Esophagus squamous epithelium (tissue), 5 donors: ENCODE measurements around the gene TRIM29. TPM values are rescaled to one million over a fixed set of nuclear protein-coding genes. Genes with fewer than 3 reads are reported as not detected.
A peak's percentile ranks its signal among the peaks of the same experiment; 100 is the strongest.

Experiments
- DNase-seq: peaks from one replicate; lab custom pipeline; 2025; lab: John Stamatoyannopoulos, UW
- H3K27ac ChIP-seq, 4 donors: fragments of 200-600 bp; sonication (generic); one replicate each; pipeline ENCODE4 v1.5.1; 2016 to 2019; ENCODE audit warnings: mild to moderate bottlenecking in 1 of 4
- H3K27me3 ChIP-seq, 4 donors: fragments of 200-600 bp; sonication (generic); 1 replicate in 3 of 4; 2 replicates in 1 of 4; pipeline versions ENCODE4 v1.5.1 to v1.6.0; 2017 to 2021; ENCODE audit warnings: antibody characterized with exemption in 1 of 4
- H3K36me3 ChIP-seq, 3 donors: fragments of 200-600 bp; sonication (generic); one replicate each; pipeline ENCODE4 v1.5.1; 2016 to 2019
- H3K4me1 ChIP-seq, 3 donors: fragments of 200-600 bp; sonication (generic); one replicate each; pipeline ENCODE4 v1.5.1; 2017 to 2019
- H3K4me3 ChIP-seq, 4 donors: fragments of 200-600 bp; sonication (generic); 1 replicate in 3 of 4; 2 replicates in 1 of 4; pipeline ENCODE4 v1.5.1; 2016 to 2019; ENCODE audit warnings: mild to moderate bottlenecking in 2 of 4, moderate library complexity in 1 of 4
- H3K9me3 ChIP-seq, 3 donors: fragments of 200-600 bp; sonication (generic); one replicate each; pipeline ENCODE4 v1.5.1; 2016 to 2019
- CTCF ChIP-seq, 6 experiments: fragments of 450-650 bp in 4 of 6; fragments of 200-600 bp in 2 of 6; sonication (generic) in 2 of 6; IDR thresholded peaks; one replicate each; pipeline ENCODE4 v1.5.1; 2016 to 2019; ENCODE audit warnings: antibody characterized with exemption in 6 of 6, mild to moderate bottlenecking in 4 of 6, moderate library complexity in 4 of 6
- POLR2A ChIP-seq, 4 donors: fragments of 450-650 bp; IDR thresholded peaks; one replicate each; pipeline ENCODE4 v1.6.1; 2017; ENCODE audit warnings: antibody characterized with exemption in 4 of 4, mild to moderate bottlenecking in 4 of 4, moderate library complexity in 3 of 4
- WGBS, 2 donors: methylation state at CpG; one replicate each; pipeline ENCODE4 v1.1.5; 2018; 5-methylcytosine and 5-hydroxymethylcytosine counted together
- intact Hi-C: fragments of 100-400 bp; cut with DNase I; formaldehyde crosslinking; loops from one replicate; pipeline ENCODE4 v1.15.0; 2022
- total RNA-seq, 4 donors: library from RNA; depleted of rRNA; stranded (reverse); fragments of >200 nt; gene quantifications; one replicate each; pipeline ENCODE4 v1.1.0, GENCODE V29; 2016
- donor health status: DM: yes; HTN: yes; CAD: no.

The TRIM29 gene
- total RNA-seq, 4 donors from 2014 or later, result 691 to 1,472 (median 816) TPM

DNA sequence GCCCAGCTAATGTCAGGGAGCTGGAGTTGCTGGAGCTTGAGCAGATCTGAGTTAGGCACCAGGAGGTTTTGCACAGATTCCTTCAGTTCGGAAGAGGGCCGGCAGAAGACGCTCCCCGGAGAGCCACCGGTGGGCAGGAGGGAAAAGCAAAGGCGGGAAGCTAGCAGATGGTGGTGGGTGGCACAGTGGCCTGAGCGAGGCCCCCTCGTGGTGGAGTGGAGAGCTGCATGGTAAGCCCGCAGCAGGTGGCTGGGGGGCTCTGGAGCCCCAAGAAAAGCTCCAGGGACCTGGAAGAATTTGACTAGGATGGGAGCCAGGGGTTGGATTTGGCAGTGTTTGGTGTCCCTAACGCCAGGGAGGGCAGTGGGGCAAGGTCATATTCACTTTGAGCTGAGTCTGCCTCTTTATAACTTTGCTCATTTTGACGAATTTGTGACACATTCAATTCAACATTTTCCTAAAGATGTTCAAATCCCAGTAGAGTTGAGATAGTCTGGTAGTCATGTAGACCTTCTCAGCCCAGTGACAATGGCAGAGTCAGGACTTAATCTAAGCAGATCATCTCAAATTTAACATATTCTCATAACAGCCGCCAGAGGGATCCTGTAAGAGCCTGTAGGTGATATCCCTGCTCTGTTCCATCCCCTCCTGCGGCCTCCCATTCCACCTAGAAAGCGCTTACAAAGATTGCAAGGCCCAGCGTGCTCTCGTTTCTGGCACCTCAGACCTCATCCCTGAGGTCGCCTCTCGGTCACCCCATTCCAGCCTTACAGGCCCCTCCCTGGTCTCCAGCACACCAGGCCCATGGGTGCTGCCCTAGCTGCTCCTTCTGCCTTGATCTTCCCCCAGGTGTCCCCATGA lies 57.9 kb downstream of the TRIM29 start:
- Histone ChIP-seq H3K9me3 (peaks cover 0 to 13% (median 0%) of the 10 kb centered on the region in 3 donors), H3K27ac (no peak overlapping the region), H3K27me3 (peaks cover 0 to 5% (median 0%) of the 10 kb centered on the region in 4 donors), H3K36me3 (no peaks in the 10 kb centered on the region), H3K4me1 (peaks cover 0 to 26% (median 10%) of the 10 kb centered on the region in 3 donors), H3K4me3 (no peak overlapping the region)
- 66 to 68% methylated on average over 18 of the region's 18 CpGs for WGBS, 2 donors
- intact Hi-C loops, result no loop called here
- DNase-seq, result no peak
- TF ChIP-seq POLR2A (IDR thresholded peaks at IDR 0.05), result no peak
- peak in 5 of 6 experiments; percentile 31 to 46 (median 39) for TF ChIP-seq CTCF (IDR thresholded peaks at IDR 0.05)

DNA sequence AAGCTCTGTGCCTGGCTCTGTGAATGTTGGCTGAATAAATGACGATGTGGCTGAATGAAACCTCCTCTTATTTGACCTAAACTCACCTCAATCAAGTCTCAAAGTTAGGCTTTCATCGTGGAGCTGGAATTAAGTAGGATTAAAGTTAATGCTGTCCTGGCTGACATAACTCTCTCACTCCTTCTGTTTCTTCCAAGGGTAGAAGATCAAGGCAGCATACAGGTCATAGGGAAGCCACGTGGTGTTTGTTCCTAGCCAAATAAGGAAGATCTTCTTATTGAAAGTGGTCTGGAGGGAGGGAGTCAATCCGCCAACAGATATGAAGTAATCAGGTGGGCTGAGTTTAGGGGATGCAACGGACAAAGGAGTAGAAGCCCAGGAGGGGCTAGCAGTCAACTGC lies 59.5 kb downstream of the TRIM29 start:
- Histone ChIP-seq H3K27me3 (peaks cover 0 to 12% (median 0%) of the 10 kb centered on the region in 4 donors), H3K9me3 (peaks cover 0 to 13% (median 0%) of the 10 kb centered on the region in 3 donors), H3K4me3 (no peak overlapping the region), H3K36me3 (no peaks in the 10 kb centered on the region), H3K27ac (peak overlapping the region in 3 of 4 donors; percentile 3 to 55 (median 9)), H3K4me1 (peaks cover 0 to 26% (median 10%) of the 10 kb centered on the region in 3 donors)
- WGBS, 2 donors, result 7 to 13% methylated on average over 5 of the region's 5 CpGs
- no peak for TF ChIP-seq CTCF (IDR thresholded peaks at IDR 0.05)
- TF ChIP-seq POLR2A (IDR thresholded peaks at IDR 0.05), result no peak
- intact Hi-C loops, result no loop called here
- DNase-seq, result no peak

- peaks cover 0 to 18% (median 10%) of the 10 kb centered on the region in 3 donors for H3K4me1 ChIP-seq
- no peak overlapping the region for H3K4me3 ChIP-seq
- intact Hi-C loops, result no loop called here
- H3K9me3 ChIP-seq, result no peaks in the 10 kb centered on the region
- 82 to 89% methylated on average over 1 of the region's 3 CpGs for WGBS, 2 donors
- no peak for TF ChIP-seq POLR2A (IDR thresholded peaks at IDR 0.05)
- no peak for TF ChIP-seq CTCF (IDR thresholded peaks at IDR 0.05)
- H3K27me3 ChIP-seq, result peaks cover 0 to 20% (median 0%) of the 10 kb centered on the region in 4 donors
- DNase-seq, result no peak
- H3K36me3 ChIP-seq, result no peaks in the 10 kb centered on the region
- H3K27ac ChIP-seq, result no peak overlapping the region
Observed at GRCh38 chr11:120074076-120074475, 63.8 kb downstream of the TRIM29 start.

- intact Hi-C loops, result no loop called here
- Histone ChIP-seq H3K4me3 (no peak overlapping the region), H3K9me3 (no peaks in the 10 kb centered on the region), H3K36me3 (no peaks in the 10 kb centered on the region), H3K4me1 (peaks cover 0 to 10% (median 5%) of the 10 kb centered on the region in 3 donors), H3K27me3 (peaks cover 0 to 26% (median 0%) of the 10 kb centered on the region in 4 donors), H3K27ac (no peak overlapping the region)
- TF ChIP-seq CTCF (IDR thresholded peaks at IDR 0.05) (no peak), POLR2A (IDR thresholded peaks at IDR 0.05) (no peak)
- 86% methylated on average over 15 to 16 of the region's 16 CpGs for WGBS, 2 donors
- no peak for DNase-seq
Observed at GRCh38 chr11:120073196-120073595, 64.7 kb downstream of the TRIM29 start.

DNA sequence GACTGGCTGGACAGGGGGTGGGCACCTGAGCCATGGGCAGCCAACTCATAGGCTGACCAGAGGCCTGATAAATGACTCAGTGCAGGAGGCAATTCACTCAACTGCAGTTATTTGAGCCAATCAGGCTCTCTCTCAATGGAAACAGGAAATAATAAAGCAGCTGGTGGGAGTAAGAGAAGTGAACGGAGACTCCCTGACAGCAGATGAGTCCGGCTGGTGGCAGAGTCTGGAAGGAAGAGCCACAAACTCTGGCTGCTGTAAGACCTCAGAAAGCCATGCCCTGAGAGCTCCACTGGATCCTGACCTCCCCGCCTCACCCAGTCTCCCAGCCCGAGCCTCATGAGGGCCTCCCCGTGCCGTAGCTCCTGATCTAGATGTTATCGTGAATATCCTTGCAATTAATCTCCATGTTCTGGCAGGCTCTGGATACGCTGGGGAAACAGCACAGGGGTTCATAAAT lies 69.8 kb downstream of the TRIM29 start:
- Histone ChIP-seq H3K4me3 (no peak overlapping the region), H3K27ac (no peak overlapping the region), H3K27me3 (peaks cover 0 to 31% (median 0%) of the 10 kb centered on the region in 4 donors), H3K36me3 (no peaks in the 10 kb centered on the region), H3K9me3 (no peaks in the 10 kb centered on the region), H3K4me1 (peaks cover 0 to 21% (median 0%) of the 10 kb centered on the region in 3 donors)
- no peak for TF ChIP-seq POLR2A (IDR thresholded peaks at IDR 0.05)
- TF ChIP-seq CTCF (IDR thresholded peaks at IDR 0.05), result no peak
- intact Hi-C loops, result no loop called here
- no peak for DNase-seq
- WGBS, 2 donors, result 55 to 61% methylated on average over 8 of the region's 8 CpGs
